HG03103 (cell line): Measurements from ENCODE around the gene OAS3.
A peak's percentile ranks its signal among the peaks of the same experiment; 100 is the strongest.
"Not testable (repeated sequence)": the region's sequence is repeated elsewhere in the genome, so short reads cannot be mapped to it uniquely, and the experiment has no call there.

Experiments
- ATAC-seq: cut with Tn5 transposase; IDR thresholded peaks from one replicate; pipeline ENCODE4 v1.9.1; 2021; ENCODE audit warnings: low read depth; ENCODE audit not compliant: unreplicated experiment

Gene OAS3

DNA sequence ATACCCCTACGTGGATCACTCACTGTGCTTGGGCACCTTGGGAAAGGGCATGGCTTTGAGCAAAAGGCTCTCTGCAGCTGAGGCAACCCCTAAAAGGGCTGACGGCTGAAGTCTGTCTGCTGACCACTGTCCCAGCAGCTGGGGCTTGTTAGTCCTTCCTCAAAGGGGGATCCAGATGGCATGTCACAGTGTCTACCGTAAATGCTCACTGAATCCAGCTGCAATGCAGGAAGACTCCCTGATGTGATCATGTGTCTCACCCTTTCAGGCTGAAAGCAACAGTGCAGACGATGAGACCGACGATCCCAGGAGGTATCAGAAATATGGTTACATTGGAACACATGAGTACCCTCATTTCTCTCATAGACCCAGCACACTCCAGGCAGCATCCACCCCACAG is 19.2 kb upstream of the OAS3 start:
- ATAC-seq, result no peak

DNA sequence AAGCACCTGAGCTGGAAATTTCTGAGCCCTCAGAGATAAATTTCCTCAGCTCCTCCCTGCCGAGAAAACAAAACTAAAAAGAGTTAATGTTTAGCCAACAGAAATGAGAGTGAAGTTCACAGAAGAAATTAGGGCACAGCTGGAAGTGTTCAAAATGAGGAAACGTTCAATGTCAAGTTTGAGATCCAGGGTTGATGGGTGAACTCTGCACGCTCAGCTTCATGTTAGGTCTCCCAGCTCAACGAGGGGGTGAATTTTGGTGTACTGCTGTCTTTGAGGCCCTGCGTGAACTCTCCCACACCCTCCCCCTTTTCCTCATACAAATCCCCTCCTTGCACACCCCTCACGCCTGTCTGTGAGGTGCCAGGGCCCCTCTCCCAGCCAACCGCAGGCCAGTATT is 13.3 kb upstream of the OAS3 start:
- no peak for ATAC-seq

DNA sequence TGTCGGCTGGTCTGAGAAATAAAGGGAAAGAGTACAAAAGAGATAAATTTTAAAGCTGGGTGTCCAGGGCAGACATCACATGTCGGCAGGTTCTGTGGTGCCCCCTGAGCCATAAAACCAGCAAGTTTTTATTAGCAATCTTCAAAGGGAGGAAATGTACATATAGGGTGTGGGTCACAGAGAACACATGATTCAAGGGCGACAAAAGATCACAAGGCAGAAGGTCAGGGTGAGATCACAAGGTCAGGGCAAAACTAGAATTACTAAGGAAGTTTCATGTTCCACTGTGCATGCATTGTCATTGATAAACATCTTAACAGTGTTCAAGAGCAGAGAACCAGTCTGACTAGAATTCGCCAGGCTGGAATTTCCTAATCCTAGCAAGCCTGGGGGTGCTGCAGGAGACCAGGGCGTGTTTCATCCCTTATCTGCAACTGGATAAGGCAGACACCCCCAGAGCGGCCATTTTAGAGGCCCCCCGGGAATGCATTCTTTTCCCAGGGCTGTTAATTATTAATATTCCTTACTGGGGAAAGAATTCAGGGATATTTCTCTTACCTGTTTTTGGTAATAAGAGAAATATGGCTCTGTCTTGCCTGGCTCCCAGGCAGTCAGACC is 11.7 kb upstream of the OAS3 start:
- ATAC-seq, result not testable (repeated sequence)

DNA sequence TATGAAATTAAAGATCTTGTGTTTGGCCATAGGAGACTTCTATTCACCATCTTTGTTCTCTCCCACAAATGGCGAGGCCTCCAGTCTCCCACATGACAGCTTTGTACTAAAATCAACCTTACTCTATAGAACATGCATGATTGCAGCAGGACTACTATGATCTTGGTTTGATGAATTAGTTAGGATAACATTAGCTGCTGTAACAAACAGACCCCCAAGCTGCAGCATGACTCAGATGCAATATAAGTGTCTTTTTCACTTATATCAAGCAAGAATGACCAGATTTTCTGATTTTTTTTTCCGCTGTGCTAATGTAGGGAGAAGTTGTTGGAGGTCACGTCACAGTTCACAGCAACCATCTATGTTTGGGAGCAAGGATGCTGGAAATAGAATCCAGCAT is 10.8 kb upstream of the OAS3 start:
- ATAC-seq, result no peak

DNA sequence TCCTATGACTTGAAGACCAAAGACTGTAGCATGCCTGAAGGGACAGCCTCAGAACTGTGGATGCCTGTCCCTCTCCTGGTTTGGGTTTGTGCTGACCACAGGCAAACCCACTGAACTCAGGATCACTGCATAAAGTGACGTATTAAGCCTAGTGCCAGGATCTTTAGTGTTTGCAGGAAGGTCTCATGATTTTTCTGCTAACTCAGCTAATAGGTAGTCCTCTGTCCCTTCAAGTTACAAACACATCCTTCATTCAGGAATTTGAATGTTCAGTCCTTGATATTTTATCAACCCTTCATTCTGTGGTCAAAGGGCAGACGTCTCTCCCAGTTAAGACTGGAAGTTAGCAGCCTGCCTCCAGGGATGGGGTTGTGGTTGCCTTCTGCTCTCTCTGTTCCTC is 10.3 kb upstream of the OAS3 start:
- ATAC-seq, result no peak

DNA sequence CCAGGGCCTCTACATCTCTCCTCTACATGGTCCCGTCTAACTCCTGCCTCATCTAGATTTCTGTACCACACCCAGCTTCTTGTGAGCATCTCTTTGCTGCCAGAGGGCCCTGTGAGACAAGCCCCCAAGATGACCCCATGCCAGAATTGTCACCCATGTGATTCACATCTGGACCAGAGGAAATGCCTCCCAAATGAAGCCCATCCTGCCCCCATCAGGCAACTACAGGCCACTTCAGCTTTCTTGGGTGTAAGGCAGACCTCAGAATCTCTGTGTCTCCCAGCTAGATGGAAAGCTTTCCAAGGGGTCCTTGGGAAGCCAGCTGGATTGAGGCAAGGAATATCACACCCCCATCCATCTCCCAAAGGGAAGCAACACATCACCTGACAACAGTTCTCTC is 9.3 kb upstream of the OAS3 start:
- no peak for ATAC-seq

DNA sequence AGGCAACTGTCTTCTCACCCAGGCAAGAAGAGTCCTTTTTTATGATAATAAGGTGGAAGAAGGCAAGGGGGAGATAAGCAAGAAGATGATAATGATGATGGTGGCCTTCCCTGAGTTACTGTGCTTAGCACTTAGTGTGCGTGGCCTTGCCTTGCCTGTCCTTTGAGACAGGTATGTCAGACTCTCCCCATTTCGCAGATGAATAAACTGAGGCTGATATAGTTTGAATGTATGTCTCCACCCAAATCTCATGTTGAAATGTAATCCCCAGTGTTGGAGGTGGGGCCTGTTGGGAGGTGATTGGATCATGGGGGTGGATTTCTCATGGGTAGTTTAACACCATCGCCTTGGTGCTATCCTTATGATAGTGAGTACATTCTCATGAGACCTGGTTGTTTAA is 8.6 kb upstream of the OAS3 start:
- no peak for ATAC-seq

DNA sequence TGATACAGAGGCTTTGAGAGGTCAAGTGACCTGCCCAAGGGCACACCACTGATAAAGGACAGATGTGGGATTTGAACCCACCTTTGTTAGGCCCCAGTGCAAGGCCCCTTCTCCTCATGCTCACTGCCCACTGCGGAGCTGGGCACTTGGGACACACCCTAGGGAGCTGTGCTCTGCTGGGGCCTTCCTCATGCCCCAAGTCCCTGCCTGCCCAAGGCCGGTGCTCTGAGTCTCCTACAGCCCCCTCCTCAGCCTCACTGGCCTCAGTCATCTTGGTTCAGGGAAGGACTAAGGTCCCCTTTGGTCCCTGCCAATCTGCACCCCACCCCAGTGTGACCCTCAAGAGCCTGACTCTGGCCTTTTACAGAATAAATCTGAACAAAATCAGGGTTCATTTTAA is 7.9 kb upstream of the OAS3 start:
- ATAC-seq, result no peak

DNA sequence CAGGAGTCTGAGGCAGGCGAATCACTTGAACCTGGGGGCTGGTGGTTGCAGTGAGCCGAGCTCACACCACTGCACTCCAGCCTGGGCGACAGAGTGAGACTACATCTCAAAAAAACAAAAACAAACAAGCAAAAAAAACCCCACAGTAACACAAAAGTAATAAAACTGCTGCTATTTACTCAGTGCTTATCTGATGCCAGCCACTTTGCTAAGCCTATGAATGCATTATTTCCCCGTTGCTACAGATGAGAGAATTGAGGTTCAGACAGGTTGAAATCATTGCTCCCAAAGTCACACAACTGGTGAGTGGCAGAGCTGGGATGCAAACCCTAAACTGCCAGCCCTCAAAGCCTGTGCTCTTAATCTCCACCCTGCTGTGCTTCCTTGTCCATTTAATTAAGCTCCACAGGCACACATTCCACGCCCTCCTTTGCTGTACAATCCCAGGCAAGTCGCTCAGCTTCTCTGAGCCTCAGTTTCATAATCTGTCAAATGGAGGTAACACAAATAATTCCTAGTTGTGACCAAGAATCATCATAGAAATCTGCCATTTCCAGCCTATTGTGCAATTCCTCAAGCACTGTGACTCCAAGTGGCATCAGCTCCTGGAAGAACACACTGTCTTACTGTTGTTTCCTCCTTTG is 5.7 kb upstream of the OAS3 start:
- no peak for ATAC-seq

DNA sequence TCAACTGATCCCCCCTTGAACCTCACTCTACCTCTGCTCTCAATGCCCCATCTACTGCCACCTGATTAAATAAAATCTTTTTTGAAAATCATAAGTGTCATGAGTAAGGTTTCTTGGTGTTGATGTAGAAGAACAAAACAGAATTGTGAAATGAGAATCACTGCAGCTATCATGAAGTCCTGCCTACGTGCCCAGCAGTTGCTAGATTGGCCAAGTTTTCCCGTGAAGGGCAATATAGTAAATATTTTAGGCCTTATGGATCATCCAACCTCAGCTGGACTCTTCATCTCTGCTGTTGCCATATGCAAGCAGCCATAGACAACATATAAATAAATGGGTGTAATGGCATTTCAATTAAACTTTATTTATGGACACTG is 5.2 kb upstream of the OAS3 start:
- ATAC-seq, result no peak

DNA sequence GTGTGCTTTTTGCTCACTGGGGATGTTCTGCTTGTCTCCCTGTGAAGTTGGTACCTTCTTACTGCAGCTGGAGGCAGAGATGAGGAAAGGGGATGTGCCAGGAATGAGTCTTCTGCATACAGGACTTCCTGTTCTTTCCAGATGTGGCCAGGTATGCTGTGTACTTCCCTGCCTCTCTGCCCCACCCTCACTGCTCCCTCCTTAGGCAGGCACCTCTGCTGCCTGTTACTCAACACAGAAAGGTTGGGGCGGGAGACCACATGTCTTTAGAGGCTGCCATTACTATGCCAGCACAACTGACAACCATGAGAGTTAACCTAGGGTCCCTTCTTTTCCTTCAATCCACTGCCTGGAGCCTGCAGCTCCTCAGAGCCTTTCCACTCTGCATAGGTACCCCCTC is 2.0 kb upstream of the OAS3 start:
- no peak for ATAC-seq

DNA sequence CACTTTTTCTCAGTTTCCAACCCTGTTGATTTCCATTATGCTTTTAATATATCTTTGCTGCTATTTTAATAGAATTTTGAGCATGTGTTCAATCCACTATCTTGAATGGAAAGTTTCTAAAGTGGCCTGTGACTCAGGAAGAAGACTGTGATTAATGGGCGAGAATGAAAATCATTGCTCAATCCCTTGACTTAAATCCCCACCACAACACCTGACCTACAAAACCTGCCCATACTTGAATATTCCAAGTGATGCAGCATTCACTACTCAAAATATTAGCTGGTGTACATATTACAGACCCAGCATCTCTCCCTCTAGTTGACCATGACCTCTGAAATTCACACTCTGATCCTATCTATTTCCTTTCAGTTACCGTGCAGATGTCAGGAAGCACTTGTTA is 1.3 kb upstream of the OAS3 start:
- no peak for ATAC-seq

DNA sequence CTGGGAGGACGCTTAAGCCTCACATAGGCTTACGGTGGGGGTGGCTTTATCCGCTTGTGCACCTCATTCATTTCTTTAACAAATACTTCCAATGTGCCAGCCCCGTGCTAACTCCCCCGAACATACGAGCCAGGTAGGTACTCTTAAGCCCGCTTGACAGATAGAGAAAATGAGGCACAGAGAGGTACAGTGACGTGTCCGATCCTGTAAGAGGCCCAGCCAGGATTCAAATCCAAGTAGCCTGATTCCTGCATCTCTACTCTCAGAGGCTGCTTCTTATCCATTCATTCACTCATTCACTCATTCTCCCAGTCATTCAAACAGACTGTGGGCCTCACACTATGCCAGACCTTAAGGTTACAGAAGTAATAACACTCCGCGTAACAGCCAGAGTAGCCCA is 477 bp downstream of the OAS3 start:
- ATAC-seq, result no peak

DNA sequence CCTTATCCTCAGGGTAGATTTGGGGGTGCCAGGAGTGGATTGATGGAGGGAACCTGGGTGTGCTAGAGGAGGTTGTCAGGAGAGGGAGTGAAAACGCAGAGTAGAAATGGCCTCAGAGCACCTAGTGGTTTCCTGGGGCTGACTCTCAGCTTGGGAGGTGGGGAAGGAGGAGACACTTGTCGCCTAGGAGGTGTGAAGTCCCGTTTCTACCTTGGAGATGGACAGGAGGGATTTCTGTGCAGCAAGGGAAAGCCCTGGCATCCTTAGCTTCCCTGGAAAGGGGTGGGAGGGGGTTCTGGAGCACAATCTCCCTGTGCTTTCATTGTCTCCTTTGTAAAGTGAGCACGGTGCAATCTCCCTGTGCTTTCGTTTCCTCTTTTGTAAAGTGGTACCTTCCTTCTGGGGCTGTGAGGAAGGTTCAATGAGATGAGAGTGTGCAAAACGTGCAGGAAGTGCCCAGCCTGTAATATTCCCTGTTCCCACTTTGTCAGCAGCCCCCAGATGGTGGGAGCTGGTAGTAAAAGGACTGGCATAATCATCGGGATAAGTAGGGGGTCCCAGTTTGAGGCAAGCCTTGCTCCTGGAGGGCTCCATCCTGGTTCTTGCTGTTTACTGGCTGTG is 1.6 kb downstream of the OAS3 start:
- ATAC-seq, result peak; percentile 66

DNA sequence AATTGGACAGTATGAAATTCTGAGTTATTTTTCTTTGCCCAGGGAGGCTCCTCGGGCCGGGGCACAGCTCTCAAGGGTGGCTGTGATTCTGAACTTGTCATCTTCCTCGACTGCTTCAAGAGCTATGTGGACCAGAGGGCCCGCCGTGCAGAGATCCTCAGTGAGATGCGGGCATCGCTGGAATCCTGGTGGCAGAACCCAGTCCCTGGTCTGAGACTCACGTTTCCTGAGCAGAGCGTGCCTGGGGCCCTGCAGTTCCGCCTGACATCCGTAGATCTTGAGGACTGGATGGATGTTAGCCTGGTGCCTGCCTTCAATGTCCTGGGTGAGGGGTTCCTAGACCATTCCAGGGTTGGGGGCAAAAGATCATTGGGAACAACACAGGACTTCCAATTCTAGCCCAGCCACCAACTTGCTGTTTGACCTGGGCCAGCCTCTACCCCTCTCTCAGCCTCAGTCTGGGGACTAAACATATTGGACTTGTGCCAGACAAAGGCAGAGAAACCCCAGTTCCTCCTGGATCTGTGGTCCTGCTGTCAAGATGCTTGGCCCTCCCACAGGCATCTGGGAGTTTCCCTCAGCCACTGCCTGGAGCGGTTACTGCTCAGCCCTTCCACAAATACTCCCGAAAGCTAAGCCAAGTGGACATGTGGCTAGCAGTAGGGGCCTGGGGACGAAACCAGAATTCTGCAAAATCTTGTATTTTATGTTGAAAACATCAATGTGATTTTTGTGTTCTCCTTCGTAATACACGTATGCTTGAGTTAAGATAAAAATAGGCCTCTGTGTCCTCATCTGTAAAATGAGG is 3.5 kb downstream of the OAS3 start:
- ATAC-seq, result no peak

DNA sequence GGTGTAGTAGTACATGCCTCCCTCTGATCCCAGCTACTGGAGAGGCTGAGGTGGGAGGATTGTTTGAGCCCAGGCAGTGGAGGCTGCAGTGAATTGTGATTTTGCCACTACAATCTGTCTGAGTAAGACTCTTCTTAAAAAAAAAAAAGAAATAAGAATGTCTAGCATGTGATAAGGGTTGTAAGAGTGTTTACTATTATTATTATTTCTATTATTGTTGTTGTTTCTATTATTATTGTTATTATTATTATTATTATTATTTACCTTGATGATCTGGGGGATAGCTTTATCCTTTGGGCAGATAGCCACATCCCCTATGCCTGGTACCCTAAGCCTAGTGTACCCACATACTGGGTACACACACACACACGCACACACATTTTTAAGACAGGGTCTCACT is 4.3 kb downstream of the OAS3 start:
- ATAC-seq, result no peak

DNA sequence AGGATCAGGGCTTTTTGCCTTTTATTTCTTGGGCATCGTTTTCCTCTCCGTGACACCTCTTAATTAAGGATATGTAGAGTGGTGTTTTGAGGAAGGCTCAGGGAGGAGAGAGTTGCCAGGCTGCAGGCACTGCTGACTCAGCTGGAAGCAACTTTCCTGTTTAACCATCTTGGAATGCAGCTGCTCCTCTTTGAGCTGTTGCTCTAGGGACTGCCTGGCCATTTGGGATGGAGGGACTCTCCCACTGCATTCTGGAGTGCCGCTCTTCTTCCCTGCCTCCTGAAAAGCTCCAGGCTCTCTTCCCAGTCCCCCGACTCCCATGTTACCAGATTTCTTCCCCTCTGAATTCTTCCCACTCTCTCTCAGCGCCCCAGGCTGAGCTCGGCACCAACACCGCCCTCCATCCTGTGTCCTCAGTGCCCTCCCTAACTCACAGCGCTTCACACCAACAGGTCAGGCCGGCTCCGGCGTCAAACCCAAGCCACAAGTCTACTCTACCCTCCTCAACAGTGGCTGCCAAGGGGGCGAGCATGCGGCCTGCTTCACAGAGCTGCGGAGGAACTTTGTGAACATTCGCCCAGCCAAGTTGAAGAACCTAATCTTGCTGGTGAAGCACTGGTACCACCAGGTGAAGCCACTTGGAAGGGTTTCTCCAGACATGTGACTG is 5.9 kb downstream of the OAS3 start:
- no peak for ATAC-seq

DNA sequence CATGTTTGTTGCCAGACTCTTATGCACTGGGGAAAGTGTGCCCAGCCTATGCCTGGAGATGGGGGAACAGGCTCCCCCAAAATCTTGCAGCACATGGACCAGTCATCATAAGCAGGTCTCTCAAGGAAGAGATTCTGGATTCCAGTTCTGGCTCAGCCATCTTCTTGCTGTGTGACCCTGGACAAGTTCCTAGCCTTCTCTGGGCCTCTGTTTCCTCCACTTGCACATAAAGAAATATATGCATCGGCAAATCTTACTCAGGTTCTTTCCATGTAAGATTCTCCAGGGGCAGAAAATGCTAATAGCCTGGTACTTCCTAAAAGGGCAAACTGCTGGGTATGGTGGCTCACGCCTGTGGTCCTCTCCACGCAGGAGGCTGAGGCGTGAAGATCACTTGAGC is 7.2 kb downstream of the OAS3 start:
- ATAC-seq, result no peak

DNA sequence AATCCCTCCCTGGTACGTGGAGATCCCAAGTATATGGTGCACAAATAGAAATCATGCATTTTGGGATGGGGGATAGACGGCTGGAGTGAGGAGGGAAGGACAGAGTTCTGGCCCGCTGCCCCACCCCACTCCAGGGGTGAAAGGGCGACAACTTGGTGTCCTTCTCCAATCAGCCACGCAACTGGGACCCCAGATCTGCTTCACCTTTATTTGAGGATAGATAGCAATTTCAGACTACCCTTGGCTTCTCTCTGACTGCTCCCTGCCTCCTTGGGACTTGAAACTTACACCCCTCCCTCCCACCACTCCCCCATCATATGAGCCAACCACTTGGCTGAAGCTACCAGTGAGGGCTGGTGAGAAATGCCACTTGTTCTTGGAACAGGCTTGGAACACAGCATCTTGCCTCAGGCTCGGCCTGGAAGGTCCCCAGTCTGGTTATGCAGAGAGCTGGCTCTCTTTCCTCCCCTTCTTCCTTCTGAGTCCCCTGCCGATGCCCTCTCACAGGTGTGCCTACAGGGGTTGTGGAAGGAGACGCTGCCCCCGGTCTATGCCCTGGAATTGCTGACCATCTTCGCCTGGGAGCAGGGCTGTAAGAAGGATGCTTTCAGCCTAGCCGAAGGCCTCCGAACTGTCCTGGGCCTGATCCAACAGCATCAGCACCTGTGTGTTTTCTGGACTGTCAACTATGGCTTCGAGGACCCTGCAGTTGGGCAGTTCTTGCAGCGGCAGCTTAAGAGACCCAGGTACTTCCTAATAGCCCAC is 8.1 kb downstream of the OAS3 start:
- ATAC-seq, result no peak

DNA sequence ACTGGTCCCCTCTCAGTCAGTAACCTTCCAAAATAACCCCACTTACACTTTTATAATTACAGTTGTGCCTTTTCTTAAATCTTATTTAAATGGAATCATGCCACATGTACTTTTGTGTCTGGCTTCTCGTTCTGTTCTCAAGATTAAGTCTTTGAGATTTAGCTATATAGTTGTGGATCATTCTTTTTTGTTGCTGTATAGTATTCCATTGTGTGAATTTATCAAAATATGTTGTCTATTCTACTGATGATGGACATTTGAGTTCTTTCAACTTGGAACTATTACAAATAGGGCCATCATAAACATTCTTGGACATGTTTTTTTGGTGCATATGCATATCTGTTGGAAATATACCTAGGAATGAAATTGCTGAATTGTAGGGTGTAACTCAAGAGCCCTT is 9.0 kb downstream of the OAS3 start:
- ATAC-seq, result no peak
